ENCODE results near the gene KLF13.

The KLF13 gene

GRCh38 chr15:31367730-31368344 lies 41.2 kb downstream of the KLF13 start:
- Histone ChIP-seq H3K4me1 (ENCODE audit: control insufficient read depth, insufficient read depth, low read length) (peaks cover 64% of the 10 kb centered on the region), H3K27me3 (ENCODE audit: control insufficient read depth, insufficient read depth, low read length) (no peaks in the 10 kb centered on the region), H3K9me3 (ENCODE audit: control insufficient read depth, insufficient read depth, low read depth, low read length) (0 out of 2 replicates have a peak, but pooled peaks cover 4% of the 10 kb centered on the region), H3K4me3 (ENCODE audit: low read depth, low read length) (no peak overlapping the region), H3K9ac (ENCODE audit: low read length) (no peak overlapping the region), H3K27ac (ENCODE audit: low read depth, low read length) (no peak overlapping the region), H3K36me3 (ENCODE audit: control insufficient read depth, insufficient read depth, low read length) (no peaks in the 10 kb centered on the region)

GRCh38 chr15:31369727-31370126 lies 43.1 kb downstream of the KLF13 start:
- peaks cover 65% of the 10 kb centered on the region for H3K4me1 ChIP-seq (ENCODE audit: control insufficient read depth, insufficient read depth, low read length)
- H3K4me3 ChIP-seq (ENCODE audit: low read depth, low read length) = no peak overlapping the region
- H3K9ac ChIP-seq (ENCODE audit: low read length) = no peak overlapping the region
- H3K36me3 ChIP-seq (ENCODE audit: control insufficient read depth, insufficient read depth, low read length) = peaks cover 5% of the 10 kb centered on the region; the same call in 1 of the 2 replicates
- H3K27ac ChIP-seq (ENCODE audit: low read depth, low read length) = no peak overlapping the region
- H3K9me3 ChIP-seq (ENCODE audit: control insufficient read depth, insufficient read depth, low read depth, low read length) = 0 out of 2 replicates have a peak, but pooled peaks cover 4% of the 10 kb centered on the region
- H3K27me3 ChIP-seq (ENCODE audit: control insufficient read depth, insufficient read depth, low read length) = no peaks in the 10 kb centered on the region

GRCh38 chr15:31371520-31372240 lies 45.0 kb downstream of the KLF13 start:
- Histone ChIP-seq H3K4me3 (ENCODE audit: low read depth, low read length) (no peak overlapping the region), H3K36me3 (ENCODE audit: control insufficient read depth, insufficient read depth, low read length) (peaks cover 5% of the 10 kb centered on the region), H3K9me3 (ENCODE audit: control insufficient read depth, insufficient read depth, low read depth, low read length) (0 out of 2 replicates have a peak, but pooled peaks cover 4% of the 10 kb centered on the region), H3K27me3 (ENCODE audit: control insufficient read depth, insufficient read depth, low read length) (no peaks in the 10 kb centered on the region), H3K9ac (ENCODE audit: low read length) (no peak overlapping the region), H3K4me1 (ENCODE audit: control insufficient read depth, insufficient read depth, low read length) (peaks cover 54% of the 10 kb centered on the region), H3K27ac (ENCODE audit: low read depth, low read length) (peak overlapping the region; percentile 59; the same call in 1 of the 2 replicates)

- H3K9me3 ChIP-seq (ENCODE audit: control insufficient read depth, insufficient read depth, low read depth, low read length) = 0 out of 2 replicates have a peak, but pooled peaks cover 4% of the 10 kb centered on the region
- peaks cover 50% of the 10 kb centered on the region for H3K4me1 ChIP-seq (ENCODE audit: control insufficient read depth, insufficient read depth, low read length)
- H3K27me3 ChIP-seq (ENCODE audit: control insufficient read depth, insufficient read depth, low read length) = no peaks in the 10 kb centered on the region
- H3K36me3 ChIP-seq (ENCODE audit: control insufficient read depth, insufficient read depth, low read length) = peaks cover 5% of the 10 kb centered on the region
- H3K9ac ChIP-seq (ENCODE audit: low read length) = peak overlapping the region; percentile 51
- H3K4me3 ChIP-seq (ENCODE audit: low read depth, low read length) = no peak overlapping the region
- peak overlapping the region; percentile 59; the same call in 1 of the 2 replicates for H3K27ac ChIP-seq (ENCODE audit: low read depth, low read length)
These were observed 46.0 kb downstream of the KLF13 start for GRCh38 chr15:31372635-31373091.

GRCh38 chr15:31373096-31373865 lies 46.6 kb downstream of the KLF13 start:
- H3K9ac ChIP-seq (ENCODE audit: low read length) = peak overlapping the region; percentile 51
- peaks cover 5% of the 10 kb centered on the region for H3K36me3 ChIP-seq (ENCODE audit: control insufficient read depth, insufficient read depth, low read length)
- H3K4me1 ChIP-seq (ENCODE audit: control insufficient read depth, insufficient read depth, low read length) = peaks cover 46% of the 10 kb centered on the region
- 0 out of 2 replicates have a peak overlapping the region, but pooled peaks have one; percentile 27 for H3K27ac ChIP-seq (ENCODE audit: low read depth, low read length)
- no peak overlapping the region for H3K4me3 ChIP-seq (ENCODE audit: low read depth, low read length)
- H3K9me3 ChIP-seq (ENCODE audit: control insufficient read depth, insufficient read depth, low read depth, low read length) = 0 out of 2 replicates have a peak, but pooled peaks cover 4% of the 10 kb centered on the region
- no peaks in the 10 kb centered on the region for H3K27me3 ChIP-seq (ENCODE audit: control insufficient read depth, insufficient read depth, low read length)

- Histone ChIP-seq H3K27me3 (ENCODE audit: control insufficient read depth, insufficient read depth, low read length) (no peaks in the 10 kb centered on the region), H3K4me3 (ENCODE audit: low read depth, low read length) (no peak overlapping the region), H3K4me1 (ENCODE audit: control insufficient read depth, insufficient read depth, low read length) (peaks cover 46% of the 10 kb centered on the region), H3K9me3 (ENCODE audit: control insufficient read depth, insufficient read depth, low read depth, low read length) (0 out of 2 replicates have a peak, but pooled peaks cover 3% of the 10 kb centered on the region), H3K36me3 (ENCODE audit: control insufficient read depth, insufficient read depth, low read length) (peaks cover 7% of the 10 kb centered on the region), H3K9ac (ENCODE audit: low read length) (no peak overlapping the region), H3K27ac (ENCODE audit: low read depth, low read length) (no peak overlapping the region)
These were observed 47.3 kb downstream of the KLF13 start for GRCh38 chr15:31373970-31374369.

- Histone ChIP-seq H3K27me3 (ENCODE audit: control insufficient read depth, insufficient read depth, low read length) (no peaks in the 10 kb centered on the region), H3K4me3 (ENCODE audit: low read depth, low read length) (no peak overlapping the region), H3K9me3 (ENCODE audit: control insufficient read depth, insufficient read depth, low read depth, low read length) (no peaks in the 10 kb centered on the region), H3K27ac (ENCODE audit: low read depth, low read length) (no peak overlapping the region), H3K4me1 (ENCODE audit: control insufficient read depth, insufficient read depth, low read length) (peaks cover 46% of the 10 kb centered on the region), H3K9ac (ENCODE audit: low read length) (no peak overlapping the region), H3K36me3 (ENCODE audit: control insufficient read depth, insufficient read depth, low read length) (peaks cover 8% of the 10 kb centered on the region)
These were observed 47.9 kb downstream of the KLF13 start for GRCh38 chr15:31374489-31374888.

- Histone ChIP-seq H3K36me3 (ENCODE audit: control insufficient read depth, insufficient read depth, low read length) (peaks cover 8% of the 10 kb centered on the region), H3K27me3 (ENCODE audit: control insufficient read depth, insufficient read depth, low read length) (no peaks in the 10 kb centered on the region), H3K9ac (ENCODE audit: low read length) (no peak overlapping the region), H3K4me3 (ENCODE audit: low read depth, low read length) (no peak overlapping the region), H3K9me3 (ENCODE audit: control insufficient read depth, insufficient read depth, low read depth, low read length) (no peaks in the 10 kb centered on the region), H3K4me1 (ENCODE audit: control insufficient read depth, insufficient read depth, low read length) (peaks cover 46% of the 10 kb centered on the region), H3K27ac (ENCODE audit: low read depth, low read length) (no peak overlapping the region)
These were observed 48.4 kb downstream of the KLF13 start for GRCh38 chr15:31374986-31375385.

GRCh38 chr15:31375772-31376171 lies 49.1 kb downstream of the KLF13 start:
- peaks cover 2% of the 10 kb centered on the region; the same call in 1 of the 2 replicates for H3K9me3 ChIP-seq (ENCODE audit: control insufficient read depth, insufficient read depth, low read depth, low read length)
- H3K27me3 ChIP-seq (ENCODE audit: control insufficient read depth, insufficient read depth, low read length) = no peaks in the 10 kb centered on the region
- no peak overlapping the region for H3K4me3 ChIP-seq (ENCODE audit: low read depth, low read length)
- no peak overlapping the region for H3K27ac ChIP-seq (ENCODE audit: low read depth, low read length)
- peaks cover 46% of the 10 kb centered on the region for H3K4me1 ChIP-seq (ENCODE audit: control insufficient read depth, insufficient read depth, low read length)
- H3K9ac ChIP-seq (ENCODE audit: low read length) = no peak overlapping the region
- H3K36me3 ChIP-seq (ENCODE audit: control insufficient read depth, insufficient read depth, low read length) = peaks cover 13% of the 10 kb centered on the region

DNA sequence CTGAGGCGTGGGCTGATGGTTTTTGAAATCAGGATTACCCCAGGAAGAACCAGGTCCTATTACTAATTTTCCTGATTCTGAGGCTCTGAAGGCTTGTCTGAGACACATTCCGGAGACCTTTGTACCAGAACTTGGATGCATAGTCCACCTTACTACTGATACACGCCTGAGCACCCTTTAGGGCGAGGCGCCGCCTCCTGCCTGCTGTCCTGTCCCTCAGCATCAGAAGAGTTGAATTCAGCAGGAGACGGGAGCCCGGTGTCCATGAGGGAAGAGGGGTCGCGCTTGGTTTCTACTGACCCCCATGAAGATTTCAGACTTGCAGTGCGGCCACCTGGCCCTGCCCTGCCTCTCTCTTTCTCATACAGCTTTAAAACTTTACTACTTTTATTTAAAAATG lies 49.9 kb downstream of the KLF13 start:
- Histone ChIP-seq H3K36me3 (ENCODE audit: control insufficient read depth, insufficient read depth, low read length) (peaks cover 13% of the 10 kb centered on the region), H3K4me3 (ENCODE audit: low read depth, low read length) (no peak overlapping the region), H3K27ac (ENCODE audit: low read depth, low read length) (no peak overlapping the region)

More for the DNA sequence above, 49.9 kb downstream of the KLF13 start:
- Histone ChIP-seq H3K27me3 (ENCODE audit: control insufficient read depth, insufficient read depth, low read length) (no peaks in the 10 kb centered on the region), H3K9ac (ENCODE audit: low read length) (no peak overlapping the region), H3K4me1 (ENCODE audit: control insufficient read depth, insufficient read depth, low read length) (peaks cover 39% of the 10 kb centered on the region), H3K9me3 (ENCODE audit: control insufficient read depth, insufficient read depth, low read depth, low read length) (peaks cover 2% of the 10 kb centered on the region; the same call in 1 of the 2 replicates)
